ENCODE results near the gene PTRH2.
"Not testable (repeated sequence)": the region's sequence is repeated elsewhere in the genome, so short reads cannot be mapped to it uniquely, and the experiment has no call there.

DNA sequence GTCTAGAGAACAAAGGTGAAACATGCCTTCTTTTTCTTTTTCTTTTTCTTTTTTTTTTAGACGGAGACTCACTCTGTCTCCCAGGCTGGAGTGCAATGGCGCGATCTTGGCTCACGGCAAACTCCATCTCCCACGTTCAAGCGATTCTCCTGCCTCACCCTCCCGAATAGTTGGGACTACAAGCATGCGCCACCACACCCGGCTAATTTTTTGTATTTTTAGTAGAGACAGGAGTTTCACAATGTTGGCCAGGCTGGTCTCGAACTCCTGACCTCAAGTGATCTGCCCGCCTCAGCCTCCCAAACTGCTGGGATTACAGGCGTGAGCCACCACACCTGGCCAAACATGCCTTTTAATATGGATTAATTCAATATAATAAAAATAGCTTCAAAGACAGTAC lies 47.8 kb upstream of the PTRH2 start:
- not testable (repeated sequence) for TF ChIP-seq CTCF, POLR2A (IDR thresholded peaks at IDR 0.05)
